ENCODE results near the gene LIG4.

DNA sequence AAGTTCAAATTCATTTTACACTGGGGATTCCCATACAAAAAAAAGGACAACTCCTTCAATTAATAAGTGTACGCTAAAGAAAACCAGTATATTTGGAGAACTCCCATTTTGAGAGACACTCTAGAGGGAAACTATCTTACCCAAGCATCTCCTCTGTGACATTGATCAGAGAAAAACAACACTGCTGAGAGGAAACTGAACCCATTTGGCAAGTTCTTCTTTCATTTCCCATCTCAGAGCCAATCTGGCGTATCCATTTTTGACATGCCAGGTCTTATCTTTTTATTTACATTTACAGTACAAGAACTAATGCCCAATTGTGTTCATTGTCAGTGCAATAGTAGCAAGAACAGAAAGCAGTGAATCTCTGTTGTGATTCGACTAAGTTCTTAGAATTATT is 30.1 kb downstream of the LIG4 start:
- TF ChIP-seq TAF1 (IDR thresholded peaks at IDR 0.05; ENCODE audit: control insufficient read depth, extremely low read depth, insufficient read depth, low read length, severe bottlenecking) (no peak), NFE2 (IDR thresholded peaks at IDR 0.05; ENCODE audit: low read depth) (no peak), ZNF232 (CRISPR knock-in tag; IDR thresholded peaks at IDR 0.05) (no peak), TRIM28 (IDR thresholded peaks at IDR 0.05) (no peak), ERF (CRISPR knock-in tag; IDR thresholded peaks at IDR 0.05) (no peak), NELFE (IDR thresholded peaks at IDR 0.05; ENCODE audit: insufficient read depth, insufficient read length) (no peak)
- TF ChIP-seq, protein P1, sequence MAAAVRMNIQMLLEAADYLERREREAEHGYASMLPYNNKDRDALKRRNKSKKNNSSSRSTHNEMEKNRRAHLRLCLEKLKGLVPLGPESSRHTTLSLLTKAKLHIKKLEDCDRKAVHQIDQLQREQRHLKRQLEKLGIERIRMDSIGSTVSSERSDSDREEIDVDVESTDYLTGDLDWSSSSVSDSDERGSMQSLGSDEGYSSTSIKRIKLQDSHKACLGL (CRISPR knock-in tag; IDR thresholded peaks at IDR 0.05; ENCODE audit: borderline replicate concordance, poor library complexity, severe bottlenecking) = no peak
- TF ChIP-seq, protein P2, sequence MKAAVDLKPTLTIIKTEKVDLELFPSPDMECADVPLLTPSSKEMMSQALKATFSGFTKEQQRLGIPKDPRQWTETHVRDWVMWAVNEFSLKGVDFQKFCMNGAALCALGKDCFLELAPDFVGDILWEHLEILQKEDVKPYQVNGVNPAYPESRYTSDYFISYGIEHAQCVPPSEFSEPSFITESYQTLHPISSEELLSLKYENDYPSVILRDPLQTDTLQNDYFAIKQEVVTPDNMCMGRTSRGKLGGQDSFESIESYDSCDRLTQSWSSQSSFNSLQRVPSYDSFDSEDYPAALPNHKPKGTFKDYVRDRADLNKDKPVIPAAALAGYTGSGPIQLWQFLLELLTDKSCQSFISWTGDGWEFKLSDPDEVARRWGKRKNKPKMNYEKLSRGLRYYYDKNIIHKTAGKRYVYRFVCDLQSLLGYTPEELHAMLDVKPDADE (conservative IDR thresholded peaks at IDR 0.05; ENCODE audit: control insufficient read depth, low read depth, low read length) = no peak
